KMS-11 (cell line): ENCODE results near the gene PNRC1.
"Not testable (repeated sequence)": the region's sequence is repeated elsewhere in the genome, so short reads cannot be mapped to it uniquely, and the experiment has no call there.

Source experiments
- H2AFZ ChIP-seq: fragments of 200-600 bp; sonication (generic); 2 replicates; pipeline ENCODE4 v1.6.1; 2016; ENCODE audit warnings: antibody characterized with exemption, mixed run types, low read depth
- H3K27ac ChIP-seq: fragments of 200-600 bp; sonication (generic); 2 replicates; pipeline ENCODE4 v1.6.1; 2016; ENCODE audit warnings: mild to moderate bottlenecking, mixed run types
- H3K27me3 ChIP-seq: fragments of 200-600 bp; sonication (generic); 2 replicates; pipeline ENCODE4 v1.6.1; 2017; ENCODE audit warnings: mild to moderate bottlenecking, low read depth, mixed run types, moderate library complexity; ENCODE audit not compliant: insufficient read depth
- H3K36me3 ChIP-seq: fragments of 200-600 bp; sonication (generic); 2 replicates; pipeline ENCODE4 v1.6.1; 2017; ENCODE audit warnings: mild to moderate bottlenecking, mixed run types; ENCODE audit not compliant: insufficient read depth
- H3K4me1 ChIP-seq: fragments of 200-600 bp; sonication (generic); 2 replicates; pipeline ENCODE4 v1.6.1; 2016; ENCODE audit warnings: mild to moderate bottlenecking, low read depth, mixed run types; ENCODE audit not compliant: poor library complexity, severe bottlenecking
- H3K4me2 ChIP-seq: fragments of 200-600 bp; sonication (generic); 2 replicates; pipeline ENCODE4 v1.7.0; 2016; ENCODE audit warnings: mild to moderate bottlenecking, mixed run types
- H3K4me3 ChIP-seq: fragments of 200-600 bp; sonication (generic); IDR thresholded peaks from 2 replicates; pipeline ENCODE4 v1.6.1; 2017; ENCODE audit warnings: low read depth, low read length, mixed read lengths; ENCODE audit not compliant: insufficient read depth
- H3K79me2 ChIP-seq: fragments of 200-600 bp; sonication (generic); 2 replicates; pipeline ENCODE4 v1.6.1; 2016; ENCODE audit warnings: low read depth, mixed run types; ENCODE audit not compliant: insufficient read depth
- H3K9ac ChIP-seq: fragments of 200-600 bp; sonication (generic); 2 replicates; pipeline ENCODE4 v1.6.1; 2016; ENCODE audit warnings: mild to moderate bottlenecking, mixed run types
- H4K20me1 ChIP-seq: fragments of 200-600 bp; sonication (generic); 2 replicates; pipeline ENCODE4 v1.6.1; 2016; ENCODE audit warnings: mild to moderate bottlenecking, mixed run types; ENCODE audit not compliant: insufficient read depth
- TF ChIP-seq, protein P1 (sequence below): fragments of 200-600 bp; sonication (generic); conservative IDR thresholded peaks from 2 replicates; pipeline ENCODE4 v1.6.1; 2017; ENCODE audit warnings: low read depth, mild to moderate bottlenecking, antibody characterized with exemption, low read length, moderate library complexity, mixed read lengths

The PNRC1 gene

DNA sequence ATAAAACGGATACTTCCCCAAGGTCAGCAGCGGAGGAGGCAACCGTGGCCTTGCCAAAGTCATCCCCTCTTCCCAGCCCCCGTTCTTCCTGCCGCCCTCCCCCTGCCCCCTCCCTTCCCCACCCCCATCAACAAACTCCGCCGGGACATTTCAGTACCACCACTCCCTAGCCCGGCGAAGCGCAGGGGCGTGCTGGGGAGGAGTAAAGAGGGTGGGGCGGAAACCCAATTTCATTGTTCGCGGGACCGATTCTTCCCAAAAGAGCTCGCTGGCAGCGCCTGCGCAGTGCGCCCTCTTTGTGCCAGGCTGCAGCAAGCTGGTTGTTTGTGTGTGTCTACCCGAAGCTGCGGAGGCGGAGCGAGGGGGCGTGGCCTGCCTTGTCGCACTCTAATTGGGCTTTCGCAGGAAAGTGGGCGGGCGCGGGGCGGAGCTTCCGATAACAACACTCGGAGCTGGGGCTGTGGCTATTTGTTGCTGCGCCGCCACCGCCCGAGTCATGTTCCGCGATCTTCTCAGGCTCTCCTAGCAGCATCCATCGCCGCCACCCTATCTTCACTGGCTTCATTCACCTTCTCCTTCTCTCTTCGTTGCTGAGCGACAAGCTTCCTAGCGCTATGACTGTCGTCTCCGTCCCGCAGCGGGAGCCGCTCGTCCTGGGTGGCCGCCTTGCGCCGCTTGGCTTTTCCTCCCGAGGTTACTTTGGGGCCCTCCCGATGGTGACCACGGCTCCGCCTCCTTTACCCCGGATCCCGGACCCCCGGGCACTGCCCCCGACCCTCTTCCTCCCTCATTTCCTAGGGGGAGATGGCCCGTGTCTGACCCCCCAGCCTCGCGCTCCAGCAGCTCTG, at the start of gene PNRC1:
PNRC1 (plus strand) TSS at position 471 of the 848 bp plus-strand sequence; CDS start at position 615, 144 bp downstream.
- peak within 1 kb of the TSS; percentile 84 for H3K4me2 ChIP-seq
- peak within 1 kb of the TSS; percentile 83 for H2AFZ ChIP-seq
- no peaks in the 10 kb centered on the region for H3K27me3 ChIP-seq
- H3K4me3 ChIP-seq, result no peak within 1 kb of the TSS
- H3K36me3 ChIP-seq, result no peaks in the 10 kb centered on the region
- H3K9ac ChIP-seq, result peak within 1 kb of the TSS; percentile 88
- H3K27ac ChIP-seq, result peak within 1 kb of the TSS; percentile 87
- peaks cover 28% of the 10 kb centered on the region for H3K79me2 ChIP-seq
- peaks cover 7% of the 10 kb centered on the region; the same call in 1 of the 2 replicates for H4K20me1 ChIP-seq
- TF ChIP-seq, protein P1, sequence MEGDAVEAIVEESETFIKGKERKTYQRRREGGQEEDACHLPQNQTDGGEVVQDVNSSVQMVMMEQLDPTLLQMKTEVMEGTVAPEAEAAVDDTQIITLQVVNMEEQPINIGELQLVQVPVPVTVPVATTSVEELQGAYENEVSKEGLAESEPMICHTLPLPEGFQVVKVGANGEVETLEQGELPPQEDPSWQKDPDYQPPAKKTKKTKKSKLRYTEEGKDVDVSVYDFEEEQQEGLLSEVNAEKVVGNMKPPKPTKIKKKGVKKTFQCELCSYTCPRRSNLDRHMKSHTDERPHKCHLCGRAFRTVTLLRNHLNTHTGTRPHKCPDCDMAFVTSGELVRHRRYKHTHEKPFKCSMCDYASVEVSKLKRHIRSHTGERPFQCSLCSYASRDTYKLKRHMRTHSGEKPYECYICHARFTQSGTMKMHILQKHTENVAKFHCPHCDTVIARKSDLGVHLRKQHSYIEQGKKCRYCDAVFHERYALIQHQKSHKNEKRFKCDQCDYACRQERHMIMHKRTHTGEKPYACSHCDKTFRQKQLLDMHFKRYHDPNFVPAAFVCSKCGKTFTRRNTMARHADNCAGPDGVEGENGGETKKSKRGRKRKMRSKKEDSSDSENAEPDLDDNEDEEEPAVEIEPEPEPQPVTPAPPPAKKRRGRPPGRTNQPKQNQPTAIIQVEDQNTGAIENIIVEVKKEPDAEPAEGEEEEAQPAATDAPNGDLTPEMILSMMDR, result no peak
- H3K4me1 ChIP-seq, result peaks cover 10% of the 10 kb centered on the region

DNA sequence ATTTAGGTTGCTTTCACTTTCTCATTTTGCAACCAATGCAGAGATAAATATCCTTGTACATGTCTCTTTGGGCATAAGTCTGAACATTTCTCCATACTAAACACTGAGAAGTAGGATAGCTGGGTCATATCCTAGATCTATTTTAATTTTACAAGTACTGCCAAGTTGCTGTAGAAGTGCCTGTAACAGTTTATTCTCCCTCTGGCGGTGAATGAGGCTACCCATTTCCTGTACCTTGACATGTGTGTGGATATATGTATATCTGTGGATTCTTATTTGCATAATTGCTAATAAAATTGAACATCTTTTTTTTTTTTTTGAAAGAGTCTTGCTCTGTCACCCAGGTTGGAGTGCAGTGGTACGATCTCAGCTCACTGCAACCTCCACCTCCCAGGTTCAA, 48.0 kb upstream of the PNRC1 start:
- Histone ChIP-seq H4K20me1 (no peaks in the 10 kb centered on the region), H3K27me3 (no peaks in the 10 kb centered on the region), H3K36me3 (no peaks in the 10 kb centered on the region), H3K27ac (no peak overlapping the region), H3K79me2 (no peaks in the 10 kb centered on the region), H2AFZ (no peak overlapping the region), H3K4me2 (no peak overlapping the region), H3K9ac (no peak overlapping the region), H3K4me1 (no peaks in the 10 kb centered on the region), H3K4me3 (no peak overlapping the region)
- TF ChIP-seq, protein P1, result no peak

DNA sequence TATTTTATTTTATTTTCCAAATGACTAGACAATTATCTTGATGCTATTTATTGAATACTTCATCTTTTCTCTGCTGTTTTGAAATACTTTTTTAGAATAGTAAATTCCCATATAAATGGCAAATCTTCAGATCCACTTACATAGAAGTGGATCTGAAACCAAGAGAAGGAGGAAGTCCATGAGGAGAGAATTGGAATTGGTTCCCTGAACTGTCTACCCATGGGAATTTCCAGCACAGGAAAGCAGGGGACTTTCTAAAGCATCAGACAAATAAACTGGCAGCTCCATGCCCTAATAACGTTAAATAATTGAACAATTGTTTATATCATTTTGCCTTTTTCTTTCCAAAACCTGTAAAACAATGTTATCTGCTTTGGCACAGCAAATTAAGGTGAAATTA, 47.1 kb upstream of the PNRC1 start:
- TF ChIP-seq, protein P1, result no peak
- Histone ChIP-seq H2AFZ (no peak overlapping the region), H3K36me3 (no peaks in the 10 kb centered on the region), H3K4me3 (no peak overlapping the region), H4K20me1 (no peaks in the 10 kb centered on the region), H3K79me2 (no peaks in the 10 kb centered on the region), H3K27ac (no peak overlapping the region), H3K9ac (no peak overlapping the region), H3K4me2 (no peak overlapping the region), H3K4me1 (no peaks in the 10 kb centered on the region), H3K27me3 (no peaks in the 10 kb centered on the region)

DNA sequence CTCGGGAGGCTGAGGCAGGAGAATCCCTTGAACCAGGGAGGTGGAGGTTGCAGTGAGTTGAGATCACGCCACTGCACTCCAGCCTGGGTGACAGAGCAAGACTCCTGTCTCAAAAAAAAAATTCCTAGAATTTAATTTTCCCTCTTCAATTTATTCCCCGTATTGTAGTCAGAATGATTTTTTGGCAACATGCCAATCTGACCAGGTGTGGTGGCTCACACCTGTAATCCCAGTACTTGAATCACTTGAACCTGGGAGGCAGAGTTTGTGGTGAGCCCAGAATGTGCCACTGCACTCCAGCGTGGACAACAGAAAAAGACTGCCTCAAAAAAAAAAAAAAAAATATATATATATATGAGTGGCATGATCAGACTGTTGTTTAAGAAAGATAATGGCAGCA, 46.4 kb upstream of the PNRC1 start:
- not testable (repeated sequence) for H3K27me3 ChIP-seq, H3K4me1 ChIP-seq, H3K9ac ChIP-seq, H3K79me2 ChIP-seq, H3K4me2 ChIP-seq, H3K4me3 ChIP-seq, H2AFZ ChIP-seq, H3K36me3 ChIP-seq, H4K20me1 ChIP-seq, H3K27ac ChIP-seq

DNA sequence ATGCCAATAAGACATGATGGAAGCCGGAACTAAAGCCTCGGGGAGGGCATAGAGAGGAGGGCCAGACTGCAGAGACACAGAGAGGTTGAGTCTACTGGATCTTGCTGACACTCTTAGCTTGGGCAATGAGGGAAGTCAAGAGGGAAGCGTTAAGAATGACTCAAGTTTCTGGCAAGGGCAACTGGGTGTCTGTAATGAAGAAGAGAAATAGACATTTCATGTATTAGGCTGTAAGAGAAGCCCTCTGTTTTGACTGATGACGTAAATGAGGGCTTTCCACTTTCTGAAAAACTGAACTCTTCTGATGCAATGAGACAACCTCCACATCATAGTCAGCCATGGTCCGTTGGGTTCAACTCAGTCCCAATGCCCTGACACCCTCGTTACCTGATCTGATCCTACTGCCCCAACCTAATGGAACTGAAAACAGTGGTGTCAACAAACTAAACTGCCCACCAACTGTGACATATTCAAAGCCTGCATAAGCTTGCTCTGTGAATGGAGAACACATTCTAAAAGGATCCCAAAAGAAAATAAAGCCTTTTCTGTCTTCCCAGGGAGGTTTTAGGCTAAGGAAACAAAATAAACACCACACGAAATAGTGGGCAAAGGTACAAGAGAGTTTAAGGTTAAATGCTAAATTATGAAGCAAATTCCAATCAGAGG, 45.8 kb upstream of the PNRC1 start:
- no peaks in the 10 kb centered on the region for H3K27me3 ChIP-seq
- no peak overlapping the region for H2AFZ ChIP-seq
- H3K36me3 ChIP-seq, result no peaks in the 10 kb centered on the region
- H3K27ac ChIP-seq, result no peak overlapping the region
- H3K4me2 ChIP-seq, result no peak overlapping the region
- H3K9ac ChIP-seq, result no peak overlapping the region
- H3K4me3 ChIP-seq, result no peak overlapping the region
- H3K4me1 ChIP-seq, result no peaks in the 10 kb centered on the region
- no peaks in the 10 kb centered on the region for H4K20me1 ChIP-seq
- TF ChIP-seq, protein P1, result no peak
- no peaks in the 10 kb centered on the region for H3K79me2 ChIP-seq
